ENCODE data around the gene PCDHGA1. TPM values are rescaled to one million over a fixed set of nuclear protein-coding genes. Genes with fewer than 3 reads are reported as not detected.

Gene PCDHGA1
- total and polyA plus RNA-seq, 9 of the 15 experiments (the other 6 are each of a cell fraction or from before 2014, with no cell fraction given), result 0.05 to 0.26 (median 0.18) TPM; not detected in 2

DNA sequence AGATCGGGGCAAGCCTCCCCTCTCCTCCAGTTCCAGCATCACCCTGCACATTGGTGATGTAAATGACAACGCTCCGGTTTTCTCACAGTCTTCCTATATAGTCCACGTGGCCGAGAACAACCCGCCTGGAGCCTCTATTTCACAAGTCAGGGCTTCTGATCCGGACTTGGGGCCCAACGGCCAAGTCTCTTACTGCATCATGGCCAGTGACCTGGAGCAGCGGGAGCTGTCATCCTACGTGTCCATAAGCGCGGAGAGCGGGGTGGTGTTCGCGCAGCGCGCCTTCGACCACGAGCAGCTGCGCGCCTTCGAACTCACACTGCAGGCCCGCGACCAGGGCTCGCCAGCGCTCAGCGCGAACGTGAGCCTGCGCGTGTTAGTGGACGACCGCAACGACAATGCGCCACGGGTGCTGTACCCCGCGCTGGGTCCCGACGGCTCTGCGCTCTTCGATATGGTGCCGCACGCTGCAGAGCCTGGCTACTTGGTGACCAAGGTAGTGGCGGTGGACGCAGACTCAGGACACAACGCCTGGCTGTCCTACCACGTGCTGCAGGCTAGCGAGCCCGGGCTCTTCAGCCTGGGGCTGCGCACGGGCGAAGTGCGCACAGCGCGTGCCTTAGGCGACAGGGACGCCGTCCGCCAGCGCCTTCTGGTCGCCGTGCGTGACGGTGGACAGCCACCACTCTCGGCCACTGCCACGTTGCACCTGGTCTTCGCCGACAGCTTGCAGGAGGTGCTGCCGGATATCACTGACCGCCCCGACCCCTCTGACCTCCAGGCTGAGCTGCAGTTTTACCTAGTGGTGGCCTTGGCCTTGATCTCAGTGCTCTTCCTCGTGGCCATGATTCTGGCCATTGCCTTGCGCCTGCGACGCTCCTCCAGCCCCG lies 59.1 kb downstream of the PCDHGA1 start (continued):
- TF ChIP-seq PHF21A (IDR thresholded peaks at IDR 0.05; ENCODE audit: borderline replicate concordance, low read depth), result no peak

DNA sequence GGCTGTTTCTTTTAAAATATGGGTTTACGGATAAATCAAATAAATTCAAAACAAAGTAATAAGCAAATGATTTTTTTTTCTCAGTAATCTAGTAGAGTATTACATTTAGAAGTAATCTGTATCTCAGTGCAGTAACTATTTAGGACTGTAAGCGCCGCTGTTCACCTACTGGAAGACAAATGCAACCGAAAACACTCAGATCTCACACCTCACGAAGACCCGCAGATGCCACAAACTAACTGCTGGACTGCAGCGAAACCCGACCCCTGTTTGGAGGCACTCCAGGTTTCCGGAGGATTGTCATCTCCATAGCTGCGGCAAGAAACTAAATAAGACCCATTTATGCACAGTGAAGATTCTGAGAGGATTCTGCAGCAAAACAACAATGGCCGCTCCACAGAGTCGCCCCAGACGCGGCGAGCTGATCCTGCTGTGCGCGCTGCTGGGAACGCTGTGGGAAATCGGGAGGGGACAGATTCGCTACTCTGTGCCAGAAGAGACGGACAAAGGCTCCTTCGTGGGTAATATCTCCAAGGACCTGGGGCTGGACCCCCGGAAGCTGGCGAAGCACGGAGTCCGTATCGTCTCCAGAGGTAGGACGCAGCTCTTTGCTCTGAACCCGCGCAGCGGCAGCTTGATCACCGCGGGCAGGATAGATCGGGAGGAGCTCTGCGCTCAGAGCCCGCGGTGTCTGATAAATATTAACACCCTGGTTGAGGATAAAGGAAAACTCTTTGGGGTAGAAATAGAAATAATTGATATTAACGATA lies 62.3 kb downstream of the PCDHGA1 start, which contains the start of gene PCDHGA8:
Gene PCDHGA8, plus strand, starts transcription at position 205 of the 770 bp plus-strand sequence. Its CDS starts 181 bp downstream, at position 386.
- peak within 1 kb of the TSS; percentile 2; the same call in 1 of the 2 replicates for H3K4me3 ChIP-seq
- no peak within 1 kb of the TSS for H3K27ac ChIP-seq (ENCODE audit: extremely low read depth, low read depth, low read length)
- in situ Hi-C loops (cut with MboI) (no loop called here), intact Hi-C loops (cut with micrococcal nuclease) (no loop called here)
- H3K9ac ChIP-seq (ENCODE audit: insufficient read depth in 1 of 2, low read depth in 2 of 2, low read length in 2 of 2), result no peak within 1 kb of the TSS
- WGBS (ENCODE audit: insufficient coverage, low coverage, missing lambda C conversion rate), result 31% methylated on average over 35 of the region's 38 CpGs
- no peaks in the 10 kb centered on the region for H3K9me1 ChIP-seq (ENCODE audit: control insufficient read depth, insufficient read depth, low read length)
- H3K4me1 ChIP-seq (replicated peaks in 1 of 2; ENCODE audit: control insufficient read depth in 2 of 2, insufficient read depth in 2 of 2, low read length in 2 of 2), result peaks cover 0 to 13% of the 10 kb centered on the region in 2 experiments; a peak in 1 of 5 replicates
- ATAC-seq (peak; percentile 78), DNase-seq (ENCODE audit: extremely low read depth in 1 of 4, low spot score in 3 of 4) (peak in 1 of 4 experiments; percentile 24), FAIRE-seq (peak; percentile 59)
- no peaks in the 10 kb centered on the region for H4K20me1 ChIP-seq (replicated peaks; ENCODE audit: control insufficient read depth, insufficient read depth, low read length)
- no TSS peak for BruUV-seq (replicated peaks)
- ChIA-PET POLR2A (interaction anchor here (0.7 kb wide), 1 partner anchor 524 kb away, joined by 3 read pairs; no protein-coding TSS in a partner anchor), CTCF (ENCODE audit: low intra/inter-chr PET ratio) (interaction anchor here (1.3 kb wide), 1 partner anchor 172 kb away, joined by 3 read pairs; no protein-coding TSS in a partner anchor)
- no peaks in the 10 kb centered on the region for H3K79me2 ChIP-seq (ENCODE audit: control insufficient read depth, insufficient read depth, low read length)
- peak within 1 kb of the TSS; percentile 23; the same call in 1 of the 2 replicates for H3K4me2 ChIP-seq (ENCODE audit: insufficient read depth, low read length)
- H3K27me3 ChIP-seq (ENCODE audit: control insufficient read depth in 2 of 2, insufficient read depth in 2 of 2, low read length in 2 of 2), result peaks cover 0 to 31% of the 10 kb centered on the region in 2 experiments; a peak in 3 of 5 replicates
- H3K36me3 ChIP-seq (ENCODE audit: control insufficient read depth, insufficient read depth, low read length), result no peaks in the 10 kb centered on the region
- H3K9me3 ChIP-seq (replicated peaks; ENCODE audit: control insufficient read depth, insufficient read depth, low read depth, low read length), result no peaks in the 10 kb centered on the region
- peak within 1 kb of the TSS; percentile 41; the same call in 1 of the 2 replicates for H2AFZ ChIP-seq (ENCODE audit: low read depth, low read length)
- no peak for TF ChIP-seq THRAP3 (IDR thresholded peaks at IDR 0.05; ENCODE audit: borderline replicate concordance)
- TF ChIP-seq ETS2 (tag; IDR thresholded peaks at IDR 0.05; ENCODE audit: borderline replicate concordance, poor library complexity, severe bottlenecking), result no peak
- TF ChIP-seq ZNF324 (CRISPR knock-in tag; IDR thresholded peaks at IDR 0.05), result no peak
- no peak for TF ChIP-seq ZSCAN32 (CRISPR knock-in tag; IDR thresholded peaks at IDR 0.05)
- TF ChIP-seq ARNT (IDR thresholded peaks at IDR 0.05), result no peak
- TF ChIP-seq MTA1 (IDR thresholded peaks at IDR 0.05; ENCODE audit: borderline replicate concordance), result no peak
- TF ChIP-seq HNRNPL (IDR thresholded peaks at IDR 0.05; ENCODE audit: low read depth, low read length), result no peak
- no peak for TF ChIP-seq RFX1 (IDR thresholded peaks at IDR 0.05)
- TF ChIP-seq POLR2H (tag; IDR thresholded peaks at IDR 0.05; ENCODE audit: low read depth), result no peak
- TF ChIP-seq NFIX (CRISPR knock-in tag; IDR thresholded peaks at IDR 0.05; ENCODE audit: low read depth), result no peak
- no peak for TF ChIP-seq ZKSCAN1 (IDR thresholded peaks at IDR 0.05; ENCODE audit: low read depth, low read length)
- TF ChIP-seq, protein P1, sequence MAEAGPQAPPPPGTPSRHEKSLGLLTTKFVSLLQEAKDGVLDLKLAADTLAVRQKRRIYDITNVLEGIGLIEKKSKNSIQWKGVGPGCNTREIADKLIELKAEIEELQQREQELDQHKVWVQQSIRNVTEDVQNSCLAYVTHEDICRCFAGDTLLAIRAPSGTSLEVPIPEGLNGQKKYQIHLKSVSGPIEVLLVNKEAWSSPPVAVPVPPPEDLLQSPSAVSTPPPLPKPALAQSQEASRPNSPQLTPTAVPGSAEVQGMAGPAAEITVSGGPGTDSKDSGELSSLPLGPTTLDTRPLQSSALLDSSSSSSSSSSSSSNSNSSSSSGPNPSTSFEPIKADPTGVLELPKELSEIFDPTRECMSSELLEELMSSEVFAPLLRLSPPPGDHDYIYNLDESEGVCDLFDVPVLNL (CRISPR knock-in tag; IDR thresholded peaks at IDR 0.05; ENCODE audit: low read depth), result no peak
- TF ChIP-seq, protein P2, sequence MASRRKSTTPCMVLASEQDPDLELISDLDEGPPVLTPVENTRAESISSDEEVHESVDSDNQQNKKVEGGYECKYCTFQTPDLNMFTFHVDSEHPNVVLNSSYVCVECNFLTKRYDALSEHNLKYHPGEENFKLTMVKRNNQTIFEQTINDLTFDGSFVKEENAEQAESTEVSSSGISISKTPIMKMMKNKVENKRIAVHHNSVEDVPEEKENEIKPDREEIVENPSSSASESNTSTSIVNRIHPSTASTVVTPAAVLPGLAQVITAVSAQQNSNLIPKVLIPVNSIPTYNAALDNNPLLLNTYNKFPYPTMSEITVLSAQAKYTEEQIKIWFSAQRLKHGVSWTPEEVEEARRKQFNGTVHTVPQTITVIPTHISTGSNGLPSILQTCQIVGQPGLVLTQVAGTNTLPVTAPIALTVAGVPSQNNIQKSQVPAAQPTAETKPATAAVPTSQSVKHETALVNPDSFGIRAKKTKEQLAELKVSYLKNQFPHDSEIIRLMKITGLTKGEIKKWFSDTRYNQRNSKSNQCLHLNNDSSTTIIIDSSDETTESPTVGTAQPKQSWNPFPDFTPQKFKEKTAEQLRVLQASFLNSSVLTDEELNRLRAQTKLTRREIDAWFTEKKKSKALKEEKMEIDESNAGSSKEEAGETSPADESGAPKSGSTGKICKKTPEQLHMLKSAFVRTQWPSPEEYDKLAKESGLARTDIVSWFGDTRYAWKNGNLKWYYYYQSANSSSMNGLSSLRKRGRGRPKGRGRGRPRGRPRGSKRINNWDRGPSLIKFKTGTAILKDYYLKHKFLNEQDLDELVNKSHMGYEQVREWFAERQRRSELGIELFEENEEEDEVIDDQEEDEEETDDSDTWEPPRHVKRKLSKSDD (conservative IDR thresholded peaks at IDR 0.05; ENCODE audit: low read length), result no peak
- TF ChIP-seq BDP1 (IDR thresholded peaks at IDR 0.05; ENCODE audit: insufficient read depth, insufficient read length), result no peak
- TF ChIP-seq POLR2B (IDR thresholded peaks at IDR 0.05; ENCODE audit: low read depth, partially characterized antibody), result no peak

All from K562 (cell line).